A172 (cell line): ENCODE measurements around the gene HGFAC. TPM values are rescaled to one million over a fixed set of nuclear protein-coding genes. Genes with fewer than 3 reads are reported as not detected.
A peak's percentile ranks its signal among the peaks of the same experiment; 100 is the strongest.

Source experiments
- DNase-seq: peaks from one replicate; pipeline ENCODE4 v3.0.0-alpha.2; 2015; ENCODE audit warnings: low spot score
- total RNA-seq: library from RNA; depleted of rRNA; stranded (reverse); fragments of >200 nt; shearing (Covaris generic); gene quantifications from 2 replicates; pipeline ENCODE4 v1.2.3, GENCODE V29; 2014; rRNA removed

HGFAC gene
- total RNA-seq = 0.36 TPM in 1 of 2 replicates, not detected in the other

- no peak for DNase-seq
Measured at GRCh38 chr4:3441501-3442459, at the start of gene HGFAC. Gene HGFAC (plus strand): TSS chr4:3441968. CDS start chr4:3442002, 34 bp downstream.

DNA sequence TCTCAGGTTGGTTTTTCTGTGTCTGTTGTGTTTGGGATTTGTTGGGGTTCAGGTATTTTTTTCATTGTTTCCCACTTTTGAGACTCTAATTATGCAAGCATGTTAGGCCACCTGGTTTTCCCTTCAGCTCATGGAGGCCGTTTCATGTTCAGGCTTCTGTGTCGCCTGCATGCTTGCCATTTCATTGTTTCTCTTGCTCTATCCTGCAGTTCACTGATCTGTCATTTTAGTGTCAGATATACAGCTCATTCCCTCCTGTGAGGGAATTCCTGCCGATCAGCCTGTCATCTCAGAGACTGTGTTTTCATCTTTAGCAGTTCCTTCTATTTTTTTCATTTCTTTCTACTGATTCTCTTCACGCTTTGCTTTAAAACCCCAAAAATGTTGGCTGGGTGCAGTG lies 49.4 kb upstream of the HGFAC start:
- DNase-seq = no peak

GRCh38 chr4:3393171-3393570 lies 48.6 kb upstream of the HGFAC start:
- DNase-seq = no peak

DNA sequence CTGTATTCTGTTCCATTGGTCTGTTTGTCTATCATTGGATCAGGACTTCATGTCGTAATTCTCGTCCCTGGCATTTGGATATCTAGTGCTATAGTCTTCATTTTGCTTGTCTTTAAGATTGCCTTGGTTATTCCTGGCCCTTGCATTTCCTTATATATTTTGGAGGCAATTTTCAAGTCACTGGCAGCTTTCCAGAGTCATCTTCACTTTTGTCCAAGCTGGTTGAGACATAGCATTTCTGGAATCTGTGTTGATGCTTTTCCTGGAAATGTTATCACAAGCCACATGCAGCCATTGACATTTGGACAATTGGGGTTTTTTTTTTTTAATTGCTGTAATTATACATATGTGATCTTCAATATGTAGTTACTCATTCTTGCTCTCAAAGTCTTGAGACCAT lies 45.2 kb upstream of the HGFAC start:
- DNase-seq = no peak

GRCh38 chr4:3397128-3397527 lies 44.6 kb upstream of the HGFAC start:
- DNase-seq = no peak

- DNase-seq = peak; percentile 44
Measured at GRCh38 chr4:3399277-3400194, 42.2 kb upstream of the HGFAC start.

DNA sequence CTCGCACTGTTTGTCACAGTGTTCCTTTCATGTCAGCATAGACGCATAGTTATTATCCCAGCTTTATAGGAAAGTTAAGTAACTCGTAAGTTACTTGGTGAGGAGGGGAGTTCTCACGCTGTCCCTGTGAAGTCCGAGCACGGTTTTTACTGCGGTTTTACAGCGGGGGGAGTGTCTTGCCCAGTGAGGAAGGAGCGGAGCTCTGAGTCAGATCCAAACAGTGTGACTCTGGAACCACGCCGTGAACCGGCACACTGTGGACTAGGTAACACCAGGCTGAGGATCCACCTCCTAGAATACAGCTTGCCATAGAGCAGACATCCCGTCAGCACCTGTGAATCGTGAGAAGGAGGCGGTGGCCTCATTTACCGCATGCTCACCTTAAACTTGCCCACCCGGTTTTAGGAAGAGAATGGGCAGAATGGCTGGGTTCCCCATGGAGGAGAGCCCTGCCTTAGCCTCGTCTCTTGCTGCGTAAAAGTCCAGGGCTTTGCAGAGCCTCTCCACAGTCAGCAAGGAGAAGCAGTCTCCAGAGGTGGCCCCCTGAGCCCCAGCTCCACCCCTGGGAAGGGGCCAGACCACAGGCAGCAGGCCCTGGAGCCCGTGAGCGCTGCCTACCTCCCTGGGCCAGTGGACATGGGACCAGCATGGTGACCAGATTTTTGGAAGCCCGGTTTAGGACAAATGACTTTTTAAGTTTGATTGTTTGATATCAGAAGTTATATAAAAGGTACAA lies 40.2 kb upstream of the HGFAC start:
- no peak for DNase-seq

- peak; percentile 72 for DNase-seq
Measured at GRCh38 chr4:3402491-3403347, 39.0 kb upstream of the HGFAC start.

GRCh38 chr4:3403348-3403906 lies 38.3 kb upstream of the HGFAC start:
- no peak for DNase-seq

- DNase-seq = no peak
Measured at GRCh38 chr4:3404546-3404945, 37.2 kb upstream of the HGFAC start.

DNA sequence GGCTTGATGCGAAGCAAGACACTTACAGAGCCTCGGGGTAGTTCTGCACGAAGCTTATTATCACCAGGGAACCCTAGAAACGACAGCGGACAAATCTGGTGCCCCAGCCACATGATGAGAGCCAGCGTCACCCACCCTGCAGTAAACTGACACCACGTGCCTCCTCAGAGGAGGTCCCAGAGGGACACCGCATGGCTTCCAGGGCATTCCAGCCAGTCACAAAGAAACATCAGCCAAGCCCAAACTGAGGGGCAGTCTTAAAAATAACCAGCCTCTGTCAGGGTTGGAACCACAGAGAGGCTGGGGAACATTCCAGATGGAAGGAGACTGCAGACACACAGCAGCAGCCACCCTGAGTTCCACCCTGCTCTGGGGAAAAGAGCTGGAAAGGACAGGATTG lies 36.6 kb upstream of the HGFAC start:
- no peak for DNase-seq

DNA sequence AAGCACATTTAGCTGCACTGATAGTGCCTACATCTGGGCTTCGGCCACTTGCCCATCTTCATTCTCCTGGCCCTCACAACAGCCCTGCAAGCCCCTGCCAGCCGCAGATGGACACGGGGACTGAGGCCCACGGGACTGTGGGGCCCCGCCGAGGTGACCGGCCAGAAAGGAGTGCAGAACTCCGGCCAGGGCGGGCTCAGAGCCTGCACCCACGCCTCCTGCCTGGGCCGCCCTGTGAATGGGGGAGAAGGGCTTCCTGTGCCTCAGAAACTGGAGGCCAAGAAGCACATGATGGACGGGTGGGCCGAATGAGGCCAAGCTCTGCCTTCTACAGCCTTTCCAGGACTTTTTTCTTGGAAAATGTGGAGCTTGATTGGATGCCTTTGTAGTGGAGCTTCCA lies 35.7 kb upstream of the HGFAC start:
- no peak for DNase-seq

GRCh38 chr4:3406431-3406830 lies 35.3 kb upstream of the HGFAC start:
- DNase-seq = no peak

- DNase-seq = no peak
Measured at GRCh38 chr4:3407171-3407771, 34.5 kb upstream of the HGFAC start.

- no peak for DNase-seq
Measured at GRCh38 chr4:3407930-3408792, 33.6 kb upstream of the HGFAC start.

DNA sequence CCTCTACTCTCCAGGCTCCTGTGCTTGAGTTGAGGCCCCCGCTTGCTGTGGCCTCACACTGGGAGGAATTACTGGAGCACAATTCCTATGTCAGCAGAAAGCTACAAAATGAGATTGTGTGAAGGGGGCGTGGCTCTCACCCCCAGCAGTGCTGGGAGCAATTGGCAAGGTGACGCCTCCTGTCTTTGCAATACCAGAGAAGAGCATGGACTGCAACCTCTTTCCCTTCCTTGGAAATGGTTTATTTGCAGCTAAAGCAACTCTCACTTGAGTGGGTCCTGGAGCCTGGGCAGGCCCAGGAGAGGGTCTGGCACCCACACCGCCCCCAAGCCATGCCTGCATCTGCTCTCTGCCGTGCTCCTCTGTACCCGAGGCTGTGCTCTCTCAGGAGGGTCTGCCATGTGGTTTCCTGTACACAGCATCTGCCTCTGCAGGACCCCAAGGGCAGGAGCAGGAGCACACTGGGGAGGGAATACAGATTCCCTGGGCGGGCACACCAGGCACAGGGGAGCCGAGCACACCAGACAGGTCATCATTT lies 32.9 kb upstream of the HGFAC start:
- no peak for DNase-seq

GRCh38 chr4:3409571-3410091 lies 32.1 kb upstream of the HGFAC start:
- no peak for DNase-seq

GRCh38 chr4:3410401-3411135 lies 31.2 kb upstream of the HGFAC start:
- DNase-seq = no peak
